Measurements from ENCODE around the gene TXNL1.

GRCh38 chr18:56647951-56648893 is 9.8 kb upstream of the TXNL1 start:
- no peak for TF ChIP-seq EZH2 (IDR thresholded peaks at IDR 0.05; ENCODE audit: low read length, missing control alignments)
- TF ChIP-seq, protein P1, sequence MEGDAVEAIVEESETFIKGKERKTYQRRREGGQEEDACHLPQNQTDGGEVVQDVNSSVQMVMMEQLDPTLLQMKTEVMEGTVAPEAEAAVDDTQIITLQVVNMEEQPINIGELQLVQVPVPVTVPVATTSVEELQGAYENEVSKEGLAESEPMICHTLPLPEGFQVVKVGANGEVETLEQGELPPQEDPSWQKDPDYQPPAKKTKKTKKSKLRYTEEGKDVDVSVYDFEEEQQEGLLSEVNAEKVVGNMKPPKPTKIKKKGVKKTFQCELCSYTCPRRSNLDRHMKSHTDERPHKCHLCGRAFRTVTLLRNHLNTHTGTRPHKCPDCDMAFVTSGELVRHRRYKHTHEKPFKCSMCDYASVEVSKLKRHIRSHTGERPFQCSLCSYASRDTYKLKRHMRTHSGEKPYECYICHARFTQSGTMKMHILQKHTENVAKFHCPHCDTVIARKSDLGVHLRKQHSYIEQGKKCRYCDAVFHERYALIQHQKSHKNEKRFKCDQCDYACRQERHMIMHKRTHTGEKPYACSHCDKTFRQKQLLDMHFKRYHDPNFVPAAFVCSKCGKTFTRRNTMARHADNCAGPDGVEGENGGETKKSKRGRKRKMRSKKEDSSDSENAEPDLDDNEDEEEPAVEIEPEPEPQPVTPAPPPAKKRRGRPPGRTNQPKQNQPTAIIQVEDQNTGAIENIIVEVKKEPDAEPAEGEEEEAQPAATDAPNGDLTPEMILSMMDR (conservative IDR thresholded peaks at IDR 0.05 in 1 of 2, IDR thresholded peaks at IDR 0.05 in 1 of 2; ENCODE audit: low read depth in 1 of 2, low read length in 2 of 2), result no peak

Measured in fibroblast of lung (primary cell).